Measurements from ENCODE around the gene ATP1A1.

The ATP1A1 gene

GRCh38 chr1:116418091-116418830 lies 45.2 kb downstream of the ATP1A1 start:
- WGBS, 2 experiments: 4 to 5% methylated on average over 48 of the region's 48 CpGs
- H3K9me3 ChIP-seq (ENCODE audit: control insufficient read depth, low read length): no peaks in the 10 kb centered on the region
- H3K27ac ChIP-seq (ENCODE audit: insufficient read depth, low read depth, low read length, poor library complexity, severe bottlenecking): no peak overlapping the region
- H3K27me3 ChIP-seq (ENCODE audit: control insufficient read depth, insufficient read depth, low read length, poor library complexity, severe bottlenecking): peaks cover 6% of the 10 kb centered on the region
- no peaks in the 10 kb centered on the region for H3K36me3 ChIP-seq (ENCODE audit: control insufficient read depth, insufficient read depth, low read length)
- H3K4me3 ChIP-seq (ENCODE audit: insufficient read depth, low read depth, low read length): peak overlapping the region; percentile 87
- H3K4me1 ChIP-seq (ENCODE audit: control insufficient read depth, insufficient read depth, low read length): peaks cover 35% of the 10 kb centered on the region

DNA sequence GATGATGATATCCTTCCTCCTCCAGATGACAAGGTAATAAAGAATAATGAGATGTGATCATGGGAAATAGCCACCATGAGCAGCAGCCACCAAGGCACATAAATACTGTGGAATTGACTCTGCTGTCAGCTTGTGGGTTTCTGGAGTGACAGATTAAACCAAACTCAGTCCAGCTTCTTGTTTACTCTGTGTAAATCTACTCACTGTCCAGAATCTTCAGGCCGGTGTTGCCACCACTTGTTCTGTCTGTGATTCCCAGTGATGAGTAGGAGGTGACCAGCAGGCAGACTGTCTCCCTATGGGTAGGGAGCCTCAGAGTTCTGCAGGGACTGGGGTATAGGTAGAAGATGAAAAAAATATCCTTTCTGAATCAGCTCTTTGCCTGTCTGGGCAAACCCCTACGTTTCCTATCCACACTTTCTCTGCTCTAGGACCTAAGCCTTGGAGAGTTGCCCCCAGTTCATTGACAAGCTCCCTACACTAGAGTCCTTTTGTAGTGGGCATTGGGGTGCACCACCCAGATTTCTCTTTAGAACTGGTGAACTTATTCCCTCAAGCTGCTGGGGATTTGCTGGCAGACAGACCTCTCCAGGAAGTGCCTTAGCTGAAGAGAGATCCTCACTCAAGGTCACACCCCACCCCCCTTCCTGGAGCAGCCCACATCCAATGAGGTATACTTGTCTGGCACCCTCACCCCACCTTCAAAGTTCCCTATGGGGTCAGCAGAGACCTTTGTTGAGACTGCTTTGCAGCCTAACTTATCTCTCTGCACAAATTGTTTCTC lies 47.6 kb downstream of the ATP1A1 start:
- Histone ChIP-seq H3K27ac (ENCODE audit: insufficient read depth, low read depth, low read length, poor library complexity, severe bottlenecking) (no peak overlapping the region), H3K4me3 (ENCODE audit: insufficient read depth, low read depth, low read length) (no peak overlapping the region), H3K4me1 (ENCODE audit: control insufficient read depth, insufficient read depth, low read length) (peaks cover 22% of the 10 kb centered on the region), H3K36me3 (ENCODE audit: control insufficient read depth, insufficient read depth, low read length) (no peaks in the 10 kb centered on the region), H3K9me3 (ENCODE audit: control insufficient read depth, low read length) (no peaks in the 10 kb centered on the region), H3K27me3 (ENCODE audit: control insufficient read depth, insufficient read depth, low read length, poor library complexity, severe bottlenecking) (peaks cover 6% of the 10 kb centered on the region)
- WGBS, 2 experiments: 89 to 93% methylated on average over 2 of the region's 2 CpGs

GRCh38 chr1:116424438-116424837 lies 51.4 kb downstream of the ATP1A1 start:
- no peaks in the 10 kb centered on the region for H3K9me3 ChIP-seq (ENCODE audit: control insufficient read depth, low read length)
- H3K4me3 ChIP-seq (ENCODE audit: insufficient read depth, low read depth, low read length): no peak overlapping the region
- no peaks in the 10 kb centered on the region for H3K36me3 ChIP-seq (ENCODE audit: control insufficient read depth, insufficient read depth, low read length)
- no peak overlapping the region for H3K27ac ChIP-seq (ENCODE audit: insufficient read depth, low read depth, low read length, poor library complexity, severe bottlenecking)
- WGBS, 2 experiments: 81 to 90% methylated on average over 5 of the region's 5 CpGs
- H3K4me1 ChIP-seq (ENCODE audit: control insufficient read depth, insufficient read depth, low read length): no peaks in the 10 kb centered on the region
- no peaks in the 10 kb centered on the region for H3K27me3 ChIP-seq (ENCODE audit: control insufficient read depth, insufficient read depth, low read length, poor library complexity, severe bottlenecking)

- Histone ChIP-seq H3K9me3 (ENCODE audit: control insufficient read depth, low read length) (no peaks in the 10 kb centered on the region), H3K4me3 (ENCODE audit: insufficient read depth, low read depth, low read length) (no peak overlapping the region), H3K4me1 (ENCODE audit: control insufficient read depth, insufficient read depth, low read length) (no peaks in the 10 kb centered on the region), H3K27me3 (ENCODE audit: control insufficient read depth, insufficient read depth, low read length, poor library complexity, severe bottlenecking) (no peaks in the 10 kb centered on the region), H3K36me3 (ENCODE audit: control insufficient read depth, insufficient read depth, low read length) (no peaks in the 10 kb centered on the region), H3K27ac (ENCODE audit: insufficient read depth, low read depth, low read length, poor library complexity, severe bottlenecking) (no peak overlapping the region)
- WGBS, 2 experiments: 75 to 78% methylated on average over 1 of the region's 1 CpG
These were observed 51.8 kb downstream of the ATP1A1 start for GRCh38 chr1:116424863-116425262.

- Histone ChIP-seq H3K27me3 (ENCODE audit: control insufficient read depth, insufficient read depth, low read length, poor library complexity, severe bottlenecking) (no peaks in the 10 kb centered on the region), H3K4me1 (ENCODE audit: control insufficient read depth, insufficient read depth, low read length) (no peaks in the 10 kb centered on the region), H3K4me3 (ENCODE audit: insufficient read depth, low read depth, low read length) (no peak overlapping the region), H3K36me3 (ENCODE audit: control insufficient read depth, insufficient read depth, low read length) (no peaks in the 10 kb centered on the region), H3K27ac (ENCODE audit: insufficient read depth, low read depth, low read length, poor library complexity, severe bottlenecking) (no peak overlapping the region), H3K9me3 (ENCODE audit: control insufficient read depth, low read length) (no peaks in the 10 kb centered on the region)
- WGBS, 2 experiments: 95% methylated on average over 5 of the region's 5 CpGs
These were observed 52.9 kb downstream of the ATP1A1 start for GRCh38 chr1:116425987-116426386.

DNA sequence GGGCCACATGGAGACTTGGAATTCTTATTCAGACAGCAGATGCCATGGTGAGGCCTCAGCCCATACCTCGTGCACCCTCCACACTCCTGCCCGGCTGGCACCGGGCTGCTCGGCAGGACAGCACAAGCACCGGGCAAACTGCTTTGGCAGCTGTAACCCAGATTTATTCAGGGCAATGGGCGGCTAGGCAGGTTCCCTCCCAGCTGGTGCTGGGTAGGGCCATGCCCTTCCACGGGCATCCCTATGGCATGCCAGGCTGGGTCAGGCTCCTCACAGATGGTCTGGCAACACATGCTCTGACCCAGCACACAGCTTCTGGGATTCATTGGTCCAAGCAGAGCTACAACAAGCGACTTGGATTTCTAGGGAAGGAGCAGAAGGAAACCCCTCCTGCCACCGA lies 53.4 kb downstream of the ATP1A1 start:
- Histone ChIP-seq H3K9me3 (ENCODE audit: control insufficient read depth, low read length) (no peaks in the 10 kb centered on the region), H3K27me3 (ENCODE audit: control insufficient read depth, insufficient read depth, low read length, poor library complexity, severe bottlenecking) (no peaks in the 10 kb centered on the region), H3K36me3 (ENCODE audit: control insufficient read depth, insufficient read depth, low read length) (no peaks in the 10 kb centered on the region), H3K4me3 (ENCODE audit: insufficient read depth, low read depth, low read length) (no peak overlapping the region), H3K27ac (ENCODE audit: insufficient read depth, low read depth, low read length, poor library complexity, severe bottlenecking) (no peak overlapping the region), H3K4me1 (ENCODE audit: control insufficient read depth, insufficient read depth, low read length) (no peaks in the 10 kb centered on the region)
- 91 to 92% methylated on average over 9 of the region's 9 CpGs for WGBS, 2 experiments

- Histone ChIP-seq H3K9me3 (ENCODE audit: control insufficient read depth, low read length) (no peaks in the 10 kb centered on the region), H3K4me1 (ENCODE audit: control insufficient read depth, insufficient read depth, low read length) (peaks cover 5% of the 10 kb centered on the region), H3K4me3 (ENCODE audit: insufficient read depth, low read depth, low read length) (no peak overlapping the region), H3K27ac (ENCODE audit: insufficient read depth, low read depth, low read length, poor library complexity, severe bottlenecking) (no peak overlapping the region), H3K36me3 (ENCODE audit: control insufficient read depth, insufficient read depth, low read length) (no peaks in the 10 kb centered on the region), H3K27me3 (ENCODE audit: control insufficient read depth, insufficient read depth, low read length, poor library complexity, severe bottlenecking) (no peaks in the 10 kb centered on the region)
- 89 to 90% methylated on average over 6 of the region's 6 CpGs for WGBS, 2 experiments
These were observed 55.5 kb downstream of the ATP1A1 start for GRCh38 chr1:116428576-116428975.

GRCh38 chr1:116429821-116430374 lies 56.9 kb downstream of the ATP1A1 start:
- no peaks in the 10 kb centered on the region for H3K36me3 ChIP-seq (ENCODE audit: control insufficient read depth, insufficient read depth, low read length)
- 92 to 97% methylated on average over 2 of the region's 2 CpGs for WGBS, 2 experiments
- H3K27me3 ChIP-seq (ENCODE audit: control insufficient read depth, insufficient read depth, low read length, poor library complexity, severe bottlenecking): no peaks in the 10 kb centered on the region
- H3K27ac ChIP-seq (ENCODE audit: insufficient read depth, low read depth, low read length, poor library complexity, severe bottlenecking): no peak overlapping the region
- H3K4me3 ChIP-seq (ENCODE audit: insufficient read depth, low read depth, low read length): no peak overlapping the region
- peaks cover 5% of the 10 kb centered on the region for H3K4me1 ChIP-seq (ENCODE audit: control insufficient read depth, insufficient read depth, low read length)
- no peaks in the 10 kb centered on the region for H3K9me3 ChIP-seq (ENCODE audit: control insufficient read depth, low read length)

DNA sequence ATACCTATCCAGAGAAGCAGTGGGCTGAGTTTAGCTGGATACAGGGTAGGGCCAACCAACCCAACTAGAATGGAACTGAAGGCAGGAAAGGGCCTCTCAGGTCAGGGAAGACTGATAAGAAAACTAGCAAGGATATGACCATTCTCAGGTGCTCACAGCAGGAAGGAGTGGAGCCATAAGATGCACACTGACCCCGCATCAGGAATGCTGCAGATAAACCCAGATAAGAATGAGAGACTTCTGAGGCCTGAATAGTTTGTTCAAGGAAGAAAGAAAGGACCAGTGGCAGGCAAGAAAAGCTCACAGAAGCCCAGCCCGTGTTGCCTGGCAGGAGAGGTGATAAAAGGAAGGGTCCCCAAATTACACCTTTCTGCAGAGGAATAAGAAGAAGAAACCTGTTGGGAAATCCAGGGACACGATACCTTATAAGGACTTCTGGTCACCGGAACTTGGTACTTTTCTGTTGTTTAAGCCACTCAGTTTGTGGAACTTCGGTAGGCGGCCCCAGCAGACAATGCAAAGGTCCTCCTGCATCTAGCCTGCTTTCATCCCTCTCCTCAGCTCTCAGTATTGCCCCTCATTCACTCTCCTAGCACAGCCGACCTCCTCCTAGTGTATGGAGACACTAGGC lies 58.9 kb downstream of the ATP1A1 start:
- Histone ChIP-seq H3K4me1 (ENCODE audit: control insufficient read depth, insufficient read depth, low read length) (peaks cover 5% of the 10 kb centered on the region), H3K9me3 (ENCODE audit: control insufficient read depth, low read length) (no peaks in the 10 kb centered on the region), H3K4me3 (ENCODE audit: insufficient read depth, low read depth, low read length) (no peak overlapping the region), H3K36me3 (ENCODE audit: control insufficient read depth, insufficient read depth, low read length) (no peaks in the 10 kb centered on the region), H3K27ac (ENCODE audit: insufficient read depth, low read depth, low read length, poor library complexity, severe bottlenecking) (no peak overlapping the region), H3K27me3 (ENCODE audit: control insufficient read depth, insufficient read depth, low read length, poor library complexity, severe bottlenecking) (no peaks in the 10 kb centered on the region)
- 88 to 91% methylated on average over 7 of the region's 7 CpGs for WGBS, 2 experiments

All from ectodermal cell (in vitro differentiated cells).